ENCODE data around the gene C6orf132.

Gene C6orf132

GRCh38 chr6:42168650-42169049 lies 26.2 kb upstream of the C6orf132 start:
- TF ChIP-seq CTCF (IDR thresholded peaks at IDR 0.05), result no peak

- TF ChIP-seq CTCF (IDR thresholded peaks at IDR 0.05), result peak; percentile 92
Observed at GRCh38 chr6:42166444-42167141, 24.2 kb upstream of the C6orf132 start.

- TF ChIP-seq CTCF (IDR thresholded peaks at IDR 0.05), result no peak
Observed at GRCh38 chr6:42165016-42165415, 22.6 kb upstream of the C6orf132 start.

GRCh38 chr6:42163981-42164380 lies 21.6 kb upstream of the C6orf132 start:
- TF ChIP-seq CTCF (IDR thresholded peaks at IDR 0.05), result no peak

GRCh38 chr6:42162812-42163211 lies 20.4 kb upstream of the C6orf132 start:
- TF ChIP-seq CTCF (IDR thresholded peaks at IDR 0.05), result no peak

GRCh38 chr6:42162384-42162783 lies 20.0 kb upstream of the C6orf132 start:
- no peak for TF ChIP-seq CTCF (IDR thresholded peaks at IDR 0.05)

- TF ChIP-seq CTCF (IDR thresholded peaks at IDR 0.05), result no peak
Observed at GRCh38 chr6:42159431-42160024, 17.1 kb upstream of the C6orf132 start.
